Activated naive CD8-positive, alpha-beta T cell treated with anti-CD3 and anti-CD28 coated beads, Interleukin-2, amount 10 ng/mL, durations not matched to agents 7 days and 5 days (primary cell): ENCODE results near the gene GSTT2. TPM values are rescaled to one million over a fixed set of nuclear protein-coding genes. Genes with fewer than 3 reads are reported as not detected.

Experiments used
- ATAC-seq: fragments of 150-1000 bp; cut with Tn5 transposase; one replicate; pipeline ENCODE4 v1.10.0; 2021; ENCODE audit warnings: low read depth, moderate library complexity
- POLR2A ChIA-PET: fragments of 350-600 bp; sonication (Branson Sonifier 250); formaldehyde crosslinking; loops from one replicate; lab custom pipeline; 2021; ENCODE audit warnings: antibody characterized with exemption; lab: Charles Lee
- DNase-seq: peaks from one replicate; pipeline ENCODE4 v3.0.0; 2021
- H3K27ac Mint-ChIP-seq: one replicate; pipeline ENCODE4 v1.8.0; 2022; ENCODE audit warnings: mild to moderate bottlenecking, mixed read lengths
- H3K27me3 Mint-ChIP-seq: one replicate; pipeline ENCODE4 v1.8.0; 2022; ENCODE audit warnings: mild to moderate bottlenecking, moderate library complexity, mixed read lengths
- H3K36me3 Mint-ChIP-seq: one replicate; pipeline ENCODE4 v1.8.0; 2021; ENCODE audit warnings: mild to moderate bottlenecking, mixed read lengths
- H3K4me1 Mint-ChIP-seq: one replicate; pipeline ENCODE4 v1.8.0; 2021; ENCODE audit warnings: mixed read lengths
- H3K4me3 Mint-ChIP-seq: one replicate; pipeline ENCODE4 v1.8.0; 2022; ENCODE audit warnings: mild to moderate bottlenecking, moderate library complexity, mixed read lengths
- H3K9me3 Mint-ChIP-seq: one replicate; pipeline ENCODE4 v1.8.0; 2021; ENCODE audit warnings: mixed read lengths
- total RNA-seq, 2 experiments: library from RNA; stranded (reverse); gene quantifications; one replicate each; pipeline ENCODE4 v1.2.3, GENCODE V29; 2021

Gene GSTT2
- total RNA-seq, 2 experiments from 2014 or later = not detected

GRCh38 chr22:24026733-24027132 lies 46.8 kb downstream of the GSTT2 start:
- Mint-ChIP-seq H3K36me3 (peaks cover 36% of the 10 kb centered on the region), H3K4me1 (peaks cover 23% of the 10 kb centered on the region), H3K9me3 (peaks cover 2% of the 10 kb centered on the region), H3K4me3 (no peak overlapping the region), H3K27ac (no peak overlapping the region), H3K27me3 (no peaks in the 10 kb centered on the region)
- POLR2A ChIA-PET = interaction anchor here (1.3 kb wide), 1 partner anchor 14 kb away, joined by 3 read pairs; no protein-coding TSS in a partner anchor
- ATAC-seq (no peak), DNase-seq (no peak)

GRCh38 chr22:24027389-24027975 lies 47.5 kb downstream of the GSTT2 start:
- Mint-ChIP-seq H3K27ac (no peak overlapping the region), H3K27me3 (no peaks in the 10 kb centered on the region), H3K36me3 (peaks cover 34% of the 10 kb centered on the region), H3K9me3 (peaks cover 2% of the 10 kb centered on the region), H3K4me3 (no peak overlapping the region), H3K4me1 (peaks cover 20% of the 10 kb centered on the region)
- ATAC-seq (no peak), DNase-seq (no peak)
- POLR2A ChIA-PET = interaction anchor here (1.3 kb wide), 1 partner anchor 15 kb away, joined by 3 read pairs; no protein-coding TSS in a partner anchor

DNA sequence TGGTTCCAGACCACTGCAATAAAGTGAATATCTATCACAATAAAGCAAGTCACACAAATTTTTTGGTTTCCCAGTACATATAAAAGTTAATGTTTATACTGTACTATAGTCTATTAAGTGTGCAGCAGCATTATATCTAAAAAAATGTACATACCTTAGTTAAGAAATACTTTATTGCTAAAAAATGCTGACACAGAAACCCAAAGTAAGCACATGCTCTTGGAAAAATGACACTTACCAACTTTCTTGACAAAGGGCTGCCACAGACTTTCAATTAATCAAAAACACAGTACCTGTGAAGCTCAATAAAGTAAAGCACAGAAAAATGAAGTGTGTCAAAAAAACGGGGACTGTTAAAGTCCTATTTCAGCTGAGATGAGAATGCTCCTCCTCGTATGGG lies 48.1 kb downstream of the GSTT2 start:
- H3K27ac Mint-ChIP-seq = no peak overlapping the region
- H3K27me3 Mint-ChIP-seq = no peaks in the 10 kb centered on the region
- DNase-seq = no peak
- ATAC-seq = no peak
- peaks cover 2% of the 10 kb centered on the region for H3K9me3 Mint-ChIP-seq
- peaks cover 19% of the 10 kb centered on the region for H3K4me1 Mint-ChIP-seq
- H3K36me3 Mint-ChIP-seq = peaks cover 32% of the 10 kb centered on the region
- POLR2A ChIA-PET = no interaction called here
- no peak overlapping the region for H3K4me3 Mint-ChIP-seq

DNA sequence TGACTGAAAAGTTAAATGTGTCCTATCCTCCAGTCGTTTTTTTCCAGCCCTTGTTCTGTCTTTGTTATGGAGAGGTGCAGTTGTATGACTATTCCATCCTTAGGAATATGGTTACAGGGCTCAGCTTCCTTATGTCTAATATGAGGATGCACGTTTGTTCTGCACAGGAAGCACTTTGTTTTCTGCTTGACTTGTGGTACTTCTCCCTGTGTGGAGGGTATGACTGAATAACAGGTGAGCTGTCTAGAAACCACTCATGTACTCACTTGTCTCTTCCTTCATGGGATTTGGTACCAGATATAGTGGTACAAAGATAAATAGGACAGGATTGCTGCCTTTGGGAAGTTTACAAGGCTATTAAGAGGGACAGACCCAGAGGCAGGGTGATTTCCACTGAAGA lies 48.6 kb downstream of the GSTT2 start:
- ATAC-seq (peak; percentile 33), DNase-seq (no peak)
- H3K27me3 Mint-ChIP-seq = no peaks in the 10 kb centered on the region
- POLR2A ChIA-PET = no interaction called here
- H3K9me3 Mint-ChIP-seq = peaks cover 2% of the 10 kb centered on the region
- peaks cover 14% of the 10 kb centered on the region for H3K4me1 Mint-ChIP-seq
- H3K4me3 Mint-ChIP-seq = no peak overlapping the region
- H3K27ac Mint-ChIP-seq = no peak overlapping the region
- H3K36me3 Mint-ChIP-seq = peaks cover 30% of the 10 kb centered on the region

GRCh38 chr22:24029304-24029703 lies 49.4 kb downstream of the GSTT2 start:
- H3K36me3 Mint-ChIP-seq = peaks cover 29% of the 10 kb centered on the region
- H3K27me3 Mint-ChIP-seq = no peaks in the 10 kb centered on the region

DNA sequence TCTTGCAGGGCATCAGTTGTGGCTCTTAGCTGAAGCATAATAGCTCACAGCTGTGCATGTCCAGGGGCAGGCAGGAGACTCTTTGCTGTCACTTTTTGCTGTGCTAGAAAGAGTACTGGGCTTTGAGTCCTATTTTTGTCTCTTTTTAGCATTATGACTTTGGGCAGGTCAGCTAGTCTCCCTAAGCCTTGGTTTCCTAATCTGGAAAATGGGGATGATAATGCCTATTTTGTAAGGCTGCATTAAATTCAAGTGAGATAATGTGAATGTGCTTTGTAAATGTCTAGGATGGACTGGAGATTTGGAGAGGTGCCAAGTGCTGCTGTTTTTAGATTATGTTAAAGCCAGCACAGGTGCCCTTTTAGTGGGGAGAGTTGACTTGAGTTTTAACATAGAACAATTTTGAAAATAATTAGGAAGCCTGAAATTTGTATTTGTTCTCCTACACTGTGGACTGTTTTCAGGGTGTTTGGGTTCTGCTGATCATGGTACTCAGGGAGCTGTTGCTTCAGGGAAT lies 50.3 kb downstream of the GSTT2 start:
- DNase-seq (no peak), ATAC-seq (no peak)
- POLR2A ChIA-PET = interaction anchor here (0.6 kb wide), 1 partner anchor 19 kb away, joined by 3 read pairs; the partner anchor contains the start of gene CABIN1
- no peaks in the 10 kb centered on the region for H3K9me3 Mint-ChIP-seq
- H3K4me3 Mint-ChIP-seq = no peak overlapping the region
- no peaks in the 10 kb centered on the region for H3K27me3 Mint-ChIP-seq
- H3K27ac Mint-ChIP-seq = no peak overlapping the region
- H3K4me1 Mint-ChIP-seq = peaks cover 17% of the 10 kb centered on the region
- H3K36me3 Mint-ChIP-seq = peaks cover 19% of the 10 kb centered on the region

More at GRCh38 chr22:24029304-24029703, 49.4 kb downstream of the GSTT2 start:
- Mint-ChIP-seq H3K4me1 (peaks cover 12% of the 10 kb centered on the region), H3K4me3 (no peak overlapping the region), H3K27ac (no peak overlapping the region), H3K9me3 (peaks cover 1% of the 10 kb centered on the region)
- POLR2A ChIA-PET = no interaction called here
- ATAC-seq = no peak
- DNase-seq = no peak

Other genes with a start within 250 kb of the GSTT2 start
- gene ZNF70, start 229.0 kb upstream of the GSTT2 start, total RNA-seq = 1 to 10 TPM; 3.8 to 4.1 TPM
- not detected for gene VPREB3, start 225.7 kb upstream of the GSTT2 start, total RNA-seq
- gene C22orf15, start 217.1 kb upstream of the GSTT2 start, total RNA-seq = 1 to 10 TPM; 2.1 to 2.9 TPM
- gene CHCHD10, start 212.2 kb upstream of the GSTT2 start, total RNA-seq = 100 to 1,000 TPM in 1 of 2 experiments, 10 to 100 TPM in 1; 99.8 to 111 TPM
- gene MMP11, start 207.3 kb upstream of the GSTT2 start, total RNA-seq = 1 to 10 TPM; 2.1 to 2.4 TPM
- gene SMARCB1, start 193.2 kb upstream of the GSTT2 start, total RNA-seq = 10 to 100 TPM; 81.2 to 82.8 TPM
- 1 to 10 TPM; 9.6 to 9.9 TPM for gene DERL3, start 141.1 kb upstream of the GSTT2 start, total RNA-seq
- gene SLC2A11, start 122.3 kb upstream of the GSTT2 start, total RNA-seq = 10 to 100 TPM; 10.0 to 12.1 TPM
- gene MIF, start 85.8 kb upstream of the GSTT2 start, total RNA-seq = 100 to 1,000 TPM; 776 to 848 TPM
- not detected for gene GSTT2B, start 18.9 kb upstream of the GSTT2 start, total RNA-seq
- not detected for gene DDTL, start 13.2 kb upstream of the GSTT2 start, total RNA-seq
- 100 to 1,000 TPM; 133 TPM for gene DDT, start 5.7 kb upstream of the GSTT2 start, total RNA-seq
- not detected for gene GSTT4, start 25.3 kb downstream of the GSTT2 start, total RNA-seq
- 100 to 1,000 TPM; 153 to 159 TPM for gene CABIN1, start 31.2 kb downstream of the GSTT2 start, total RNA-seq
- gene SUSD2, start 201.4 kb downstream of the GSTT2 start, total RNA-seq = 1 to 10 TPM in 1 of 2 experiments, under 1 TPM in 1; 0.94 to 1.2 TPM